ENCODE data around the gene CDK6. TPM values are rescaled to one million over a fixed set of nuclear protein-coding genes. Genes with fewer than 3 reads are reported as not detected.

Gene CDK6
- total and polyA plus RNA-seq, 2 of the 8 experiments (the other 6 are each of a cell fraction or from before 2014, with no cell fraction given): 5.9 to 18.9 TPM

- Histone ChIP-seq H3K18ac (ENCODE audit: extremely low read depth, low read length) (no peak overlapping the region), H4K20me1 (replicated peaks in 1 of 2; ENCODE audit: control insufficient read depth in 1 of 2, insufficient read depth in 2 of 2, low read length in 2 of 2) (no peaks in the 10 kb centered on the region), H4K91ac (replicated peaks; ENCODE audit: insufficient read length, low read length) (no peak overlapping the region), H3K27ac (ENCODE audit: low read depth, low read length) (no peak overlapping the region), H2AK5ac (ENCODE audit: low read depth, low read length) (no peak overlapping the region), H2BK20ac (ENCODE audit: low read length) (no peak overlapping the region), H4K8ac (ENCODE audit: extremely low read depth, insufficient read depth, low read length) (no peak overlapping the region), H3K4me1 (replicated peaks in 1 of 4; ENCODE audit: control insufficient read depth in 3 of 4, insufficient read depth in 4 of 4, low read length in 3 of 4) (no peaks in the 10 kb centered on the region), H3K79me1 (ENCODE audit: low read depth, low read length) (no peaks in the 10 kb centered on the region), H3K9me3 (ENCODE audit: insufficient read depth in 2 of 2, low read depth in 1 of 2, low read length in 1 of 2) (no peaks in the 10 kb centered on the region), H2BK5ac (ENCODE audit: low read depth, low read length) (no peak overlapping the region), H2BK120ac (replicated peaks; ENCODE audit: low read depth, low read length) (no peak overlapping the region), H3K27me3 (replicated peaks in 1 of 4; ENCODE audit: control insufficient read depth in 3 of 4, extremely low read depth in 1 of 4, insufficient read depth in 3 of 4, low read length in 3 of 4) (no peaks in the 10 kb centered on the region), H3K9ac (replicated peaks in 1 of 4; ENCODE audit: extremely low read depth in 1 of 4, low read depth in 3 of 4, low read length in 3 of 4) (no peak overlapping the region), H2AFZ (ENCODE audit: low read length) (no peak overlapping the region), H3K4me2 (ENCODE audit: insufficient read depth in 1 of 2, low read depth in 2 of 2, low read length in 2 of 2) (no peak overlapping the region), H4K5ac (ENCODE audit: insufficient read length, low read depth, low read length) (no peak overlapping the region), H3K79me2 (ENCODE audit: control insufficient read depth in 1 of 2, insufficient read depth in 2 of 2, low read length in 2 of 2) (no peaks in the 10 kb centered on the region), H3K23me2 (ENCODE audit: low read depth, low read length) (no peaks in the 10 kb centered on the region), H3K14ac (ENCODE audit: insufficient read length) (no peak overlapping the region), H2BK12ac (ENCODE audit: low read depth, low read length) (no peak overlapping the region), H3K4me3 (ENCODE audit: extremely low read depth in 1 of 4, insufficient read depth in 2 of 4, low read depth in 3 of 4, low read length in 4 of 4) (no peak overlapping the region), H2BK15ac (ENCODE audit: low read length) (no peak overlapping the region), H3K4ac (replicated peaks; ENCODE audit: insufficient read length, low read depth, low read length) (no peak overlapping the region), H3K56ac (replicated peaks; ENCODE audit: insufficient read length, low read depth, low read length) (no peak overlapping the region), H3K36me3 (ENCODE audit: control insufficient read depth in 2 of 4, insufficient read depth in 4 of 4, low read length in 3 of 4) (no peaks in the 10 kb centered on the region), H3K23ac (ENCODE audit: insufficient read length) (no peak overlapping the region)
- POLR2A ChIA-PET (ENCODE audit: partially characterized antibody): interaction anchor here (1.0 kb wide), 1 partner anchor 418 kb away, joined by 3 read pairs; no protein-coding TSS in a partner anchor
- DNase-seq (ENCODE audit: low read depth in 1 of 2, low spot score in 2 of 2): no peak
- CTCF ChIA-PET (ENCODE audit: partially characterized antibody): interaction anchor here (0.6 to 1.4 kb wide), 3 partner anchors 21 to 607 kb away, joined by 3 to 5 read pairs (median 5); partner anchors contain the start of gene VPS50
- TF ChIP-seq EGR1 (IDR thresholded peaks at IDR 0.05; ENCODE audit: borderline replicate concordance, low read depth, low read length) (no peak), RXRA (IDR thresholded peaks at IDR 0.05; ENCODE audit: insufficient read depth, low read depth, low read length) (no peak), POU5F1 (IDR thresholded peaks at IDR 0.05; ENCODE audit: low read depth, low read length) (no peak), KDM1A (IDR thresholded peaks at IDR 0.05; ENCODE audit: borderline replicate concordance, low read length) (no peak), BRCA1 (IDR thresholded peaks at IDR 0.05; ENCODE audit: low read depth, low read length) (no peak), RBBP5 (IDR thresholded peaks at IDR 0.05; ENCODE audit: borderline replicate concordance, low read depth, low read length) (no peak), POLR2AphosphoS5 (IDR thresholded peaks at IDR 0.05; ENCODE audit: low read depth, low read length) (no peak), EZH2 (IDR thresholded peaks at IDR 0.05; ENCODE audit: low read depth, low read length, severe bottlenecking) (no peak), TEAD4 (IDR thresholded peaks at IDR 0.05; ENCODE audit: low read depth, low read length) (no peak), HDAC6 (IDR thresholded peaks at IDR 0.05; ENCODE audit: low read depth, low read length) (no peak), GABPA (IDR thresholded peaks at IDR 0.05; ENCODE audit: borderline replicate concordance, insufficient read depth, low read length) (no peak), POLR2A (IDR thresholded peaks at IDR 0.05; ENCODE audit: control extremely low read depth in 1 of 2, low read depth in 2 of 2, low read length in 2 of 2) (no peak), PHF8 (conservative IDR thresholded peaks at IDR 0.05; ENCODE audit: low read depth, low read length) (no peak)
- no peak for FAIRE-seq
These were observed 210.8 kb downstream of the CDK6 start for GRCh38 chr7:92625617-92626016.

Measured in H1 (cell line).